ENCODE measurements around the gene GALNT15.

Gene GALNT15

GRCh38 chr3:16148783-16149182 lies 25.7 kb upstream of the GALNT15 start:
- peak; percentile 99 for DNase-seq (ENCODE audit: low read depth)
- H3K4me3 ChIP-seq (ENCODE audit: low read depth, low read length): no peak overlapping the region
- TF ChIP-seq, protein P1, sequence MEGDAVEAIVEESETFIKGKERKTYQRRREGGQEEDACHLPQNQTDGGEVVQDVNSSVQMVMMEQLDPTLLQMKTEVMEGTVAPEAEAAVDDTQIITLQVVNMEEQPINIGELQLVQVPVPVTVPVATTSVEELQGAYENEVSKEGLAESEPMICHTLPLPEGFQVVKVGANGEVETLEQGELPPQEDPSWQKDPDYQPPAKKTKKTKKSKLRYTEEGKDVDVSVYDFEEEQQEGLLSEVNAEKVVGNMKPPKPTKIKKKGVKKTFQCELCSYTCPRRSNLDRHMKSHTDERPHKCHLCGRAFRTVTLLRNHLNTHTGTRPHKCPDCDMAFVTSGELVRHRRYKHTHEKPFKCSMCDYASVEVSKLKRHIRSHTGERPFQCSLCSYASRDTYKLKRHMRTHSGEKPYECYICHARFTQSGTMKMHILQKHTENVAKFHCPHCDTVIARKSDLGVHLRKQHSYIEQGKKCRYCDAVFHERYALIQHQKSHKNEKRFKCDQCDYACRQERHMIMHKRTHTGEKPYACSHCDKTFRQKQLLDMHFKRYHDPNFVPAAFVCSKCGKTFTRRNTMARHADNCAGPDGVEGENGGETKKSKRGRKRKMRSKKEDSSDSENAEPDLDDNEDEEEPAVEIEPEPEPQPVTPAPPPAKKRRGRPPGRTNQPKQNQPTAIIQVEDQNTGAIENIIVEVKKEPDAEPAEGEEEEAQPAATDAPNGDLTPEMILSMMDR (conservative IDR thresholded peaks at IDR 0.05; ENCODE audit: low read depth, low read length): no peak

DNA sequence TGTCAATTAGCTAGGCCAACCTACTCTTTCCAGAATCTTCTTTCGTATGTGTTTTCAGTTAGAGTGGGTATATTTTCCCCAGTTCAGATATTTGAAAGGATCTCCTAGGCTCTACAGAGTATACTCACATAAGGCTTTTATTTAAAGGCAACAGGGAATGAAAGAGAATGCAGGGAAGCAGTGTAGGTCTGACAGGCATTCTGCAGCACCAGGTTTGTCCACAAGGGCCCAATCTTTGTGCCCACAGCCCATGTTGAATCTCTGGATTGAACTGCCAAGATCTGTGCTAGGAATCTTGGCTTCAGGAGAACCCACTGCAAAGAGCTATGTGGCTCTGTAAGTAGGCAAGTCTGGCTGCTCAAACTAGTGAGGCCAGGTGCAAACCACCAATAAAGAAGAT lies 24.2 kb upstream of the GALNT15 start:
- H3K4me3 ChIP-seq (ENCODE audit: low read depth, low read length): no peak overlapping the region
- DNase-seq (ENCODE audit: low read depth): no peak
- TF ChIP-seq, protein P1 (conservative IDR thresholded peaks at IDR 0.05; ENCODE audit: low read depth, low read length): no peak

DNA sequence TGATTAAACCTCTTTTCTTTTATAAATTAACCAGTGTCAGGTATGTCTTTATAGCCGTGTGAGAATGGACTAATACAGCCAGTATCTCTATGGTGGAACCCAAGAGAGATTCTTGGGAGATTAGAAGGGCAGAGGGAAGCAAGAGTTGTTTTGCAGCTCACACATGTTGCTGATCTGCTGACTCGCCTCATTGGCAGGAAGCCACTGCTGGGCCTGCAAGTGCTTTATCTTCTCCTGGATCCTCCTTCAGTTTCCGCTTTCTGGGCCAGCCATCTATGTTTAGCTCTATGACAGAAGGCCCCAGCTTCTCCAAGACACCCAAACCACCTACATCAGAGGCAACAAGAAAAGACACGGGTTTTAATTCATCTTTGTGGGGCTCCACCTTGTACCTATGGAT lies 23.4 kb upstream of the GALNT15 start:
- TF ChIP-seq, protein P1 (conservative IDR thresholded peaks at IDR 0.05; ENCODE audit: low read depth, low read length): no peak
- DNase-seq (ENCODE audit: low read depth): peak; percentile 93
- H3K4me3 ChIP-seq (ENCODE audit: low read depth, low read length): no peak overlapping the region

DNA sequence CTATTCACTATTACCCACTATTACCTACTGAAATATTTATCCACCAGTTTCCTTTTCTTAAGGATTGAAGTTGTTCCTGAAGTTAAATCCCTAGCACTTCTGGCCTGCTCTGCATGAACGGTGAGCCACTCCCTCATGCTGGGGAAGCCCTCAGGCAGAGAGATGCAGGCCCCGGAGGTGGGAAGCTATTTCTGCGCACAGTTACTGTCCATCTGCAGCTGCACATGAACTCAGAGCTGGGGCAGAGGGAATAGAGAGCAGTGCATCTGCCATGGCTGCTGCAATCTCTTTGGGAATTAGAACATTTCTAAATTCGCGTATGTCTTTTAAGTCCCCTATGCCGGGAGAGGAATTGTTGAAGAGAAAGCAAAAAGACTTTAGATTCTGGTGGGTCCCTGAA lies 6.3 kb upstream of the GALNT15 start:
- no peak for DNase-seq (ENCODE audit: low read depth)

GRCh38 chr3:16171009-16171408 lies 3.5 kb upstream of the GALNT15 start:
- peak; percentile 50 for DNase-seq (ENCODE audit: low read depth)
- no peak overlapping the region for H3K4me3 ChIP-seq (ENCODE audit: low read depth, low read length)
- TF ChIP-seq, protein P1 (conservative IDR thresholded peaks at IDR 0.05; ENCODE audit: low read depth, low read length): no peak

More for the DNA sequence above, 6.3 kb upstream of the GALNT15 start:
- no peak overlapping the region for H3K4me3 ChIP-seq (ENCODE audit: low read depth, low read length)
- TF ChIP-seq, protein P1 (conservative IDR thresholded peaks at IDR 0.05; ENCODE audit: low read depth, low read length): no peak

GRCh38 chr3:16171825-16172224 lies 2.7 kb upstream of the GALNT15 start:
- no peak for DNase-seq (ENCODE audit: low read depth)
- TF ChIP-seq, protein P1 (conservative IDR thresholded peaks at IDR 0.05; ENCODE audit: low read depth, low read length): no peak

DNA sequence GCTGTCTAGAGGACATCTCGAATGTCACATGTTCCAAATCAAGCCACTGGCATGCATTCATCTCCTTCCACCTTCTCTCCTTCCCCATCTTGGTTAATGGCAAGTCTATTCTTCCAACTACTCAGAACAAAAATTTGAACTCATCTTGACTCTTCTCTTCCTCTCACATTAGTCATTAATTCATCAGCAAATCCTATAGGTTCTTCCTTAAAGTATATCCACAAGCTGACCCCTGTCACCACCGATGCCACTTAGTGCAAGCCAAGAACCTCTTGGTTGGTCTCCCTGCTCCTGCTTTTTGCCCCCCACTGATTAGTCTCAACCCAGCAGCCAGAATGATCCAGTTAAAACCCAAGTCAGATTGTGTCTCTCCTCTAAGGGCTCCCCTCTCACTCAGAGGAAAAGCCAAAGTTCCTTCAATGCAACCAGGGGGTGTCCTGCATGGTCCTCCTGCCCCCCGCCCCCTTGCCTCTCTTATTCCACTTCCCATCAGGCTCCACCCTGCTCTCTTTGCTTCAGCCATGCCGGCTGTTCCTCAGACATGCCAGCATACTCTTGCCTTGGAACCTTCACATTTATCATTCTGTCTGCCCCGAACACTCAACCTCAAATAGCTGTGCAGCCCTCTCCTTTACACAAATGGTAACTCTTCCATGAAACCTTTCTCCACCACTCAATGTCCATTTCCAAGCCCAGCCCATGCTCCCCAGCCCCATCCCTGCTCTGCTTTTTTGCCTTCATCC lies 1.0 kb upstream of the GALNT15 start:
- H3K4me3 ChIP-seq (ENCODE audit: low read depth, low read length): no peak overlapping the region
- TF ChIP-seq, protein P1 (conservative IDR thresholded peaks at IDR 0.05; ENCODE audit: low read depth, low read length): no peak
- no peak for DNase-seq (ENCODE audit: low read depth)

More at GRCh38 chr3:16171825-16172224, 2.7 kb upstream of the GALNT15 start:
- H3K4me3 ChIP-seq (ENCODE audit: low read depth, low read length): no peak overlapping the region

All from choroid plexus epithelial cell (primary cell).